Measurements from ENCODE around the gene MARK3. TPM values are rescaled to one million over a fixed set of nuclear protein-coding genes. Genes with fewer than 3 reads are reported as not detected.

The MARK3 gene
- total RNA-seq, 1 donor from 2014 or later, result 90.6 TPM

GRCh38 chr14:103499709-103500108 lies 114.5 kb downstream of the MARK3 start:
- DNase-seq (ENCODE audit: low spot score), result no peak
- peaks cover 31% of the 10 kb centered on the region for H3K36me3 Mint-ChIP-seq (ENCODE audit: low read depth)
- H3K4me1 Mint-ChIP-seq (ENCODE audit: low read depth), result peaks cover 9% of the 10 kb centered on the region
- no peaks in the 10 kb centered on the region for H3K27me3 Mint-ChIP-seq (ENCODE audit: insufficient read depth)
- no peak overlapping the region for H3K27ac Mint-ChIP-seq
- intact Hi-C loops (cut with micrococcal nuclease), result loop anchor here (1.0 to 5.0 kb wide), 2 partner anchors 47 to 162 kb away; no protein-coding TSS in a partner anchor
- no peaks in the 10 kb centered on the region for H3K9me3 Mint-ChIP-seq
- H3K4me3 Mint-ChIP-seq, result no peak overlapping the region

GRCh38 chr14:103500148-103500990 lies 115.2 kb downstream of the MARK3 start:
- H3K27ac Mint-ChIP-seq, result peak overlapping the region; percentile 16
- H3K4me1 Mint-ChIP-seq (ENCODE audit: low read depth), result peaks cover 9% of the 10 kb centered on the region
- H3K36me3 Mint-ChIP-seq (ENCODE audit: low read depth), result peaks cover 27% of the 10 kb centered on the region
- no peak overlapping the region for H3K4me3 Mint-ChIP-seq
- intact Hi-C loops (cut with micrococcal nuclease), result loop anchor here (1.0 to 5.0 kb wide), 2 partner anchors 46 to 163 kb away; no protein-coding TSS in a partner anchor
- no peaks in the 10 kb centered on the region for H3K27me3 Mint-ChIP-seq (ENCODE audit: insufficient read depth)
- no peaks in the 10 kb centered on the region for H3K9me3 Mint-ChIP-seq
- DNase-seq (ENCODE audit: low spot score), result peak; percentile 57

- Mint-ChIP-seq H3K36me3 (ENCODE audit: low read depth) (peaks cover 27% of the 10 kb centered on the region), H3K4me3 (no peak overlapping the region), H3K27me3 (ENCODE audit: insufficient read depth) (no peaks in the 10 kb centered on the region), H3K27ac (no peak overlapping the region), H3K9me3 (no peaks in the 10 kb centered on the region), H3K4me1 (ENCODE audit: low read depth) (peaks cover 9% of the 10 kb centered on the region)
- no peak for DNase-seq (ENCODE audit: low spot score)
- intact Hi-C loops (cut with micrococcal nuclease), result loop anchor here (5.0 kb wide), 1 partner anchor 164 kb away; no protein-coding TSS in a partner anchor
These were observed 116.0 kb downstream of the MARK3 start for GRCh38 chr14:103501041-103501870.

- Mint-ChIP-seq H3K36me3 (ENCODE audit: low read depth) (peaks cover 29% of the 10 kb centered on the region), H3K4me1 (ENCODE audit: low read depth) (peaks cover 9% of the 10 kb centered on the region), H3K4me3 (no peak overlapping the region), H3K27me3 (ENCODE audit: insufficient read depth) (no peaks in the 10 kb centered on the region), H3K27ac (no peak overlapping the region), H3K9me3 (no peaks in the 10 kb centered on the region)
- intact Hi-C loops (cut with micrococcal nuclease), result loop anchor here (5.0 kb wide), 1 partner anchor 165 kb away; no protein-coding TSS in a partner anchor
- DNase-seq (ENCODE audit: low spot score), result no peak
These were observed 116.9 kb downstream of the MARK3 start for GRCh38 chr14:103501921-103502669.

- Mint-ChIP-seq H3K27me3 (ENCODE audit: insufficient read depth) (no peaks in the 10 kb centered on the region), H3K9me3 (no peaks in the 10 kb centered on the region), H3K4me3 (no peak overlapping the region), H3K36me3 (ENCODE audit: low read depth) (peaks cover 26% of the 10 kb centered on the region), H3K27ac (no peak overlapping the region), H3K4me1 (ENCODE audit: low read depth) (peaks cover 9% of the 10 kb centered on the region)
- intact Hi-C loops (cut with micrococcal nuclease), result loop anchor here (5.0 kb wide), 1 partner anchor 166 kb away; no protein-coding TSS in a partner anchor
- no peak for DNase-seq (ENCODE audit: low spot score)
These were observed 117.7 kb downstream of the MARK3 start for GRCh38 chr14:103502877-103503276.

GRCh38 chr14:103503296-103503695 lies 118.1 kb downstream of the MARK3 start:
- Mint-ChIP-seq H3K4me3 (no peak overlapping the region), H3K27me3 (ENCODE audit: insufficient read depth) (no peaks in the 10 kb centered on the region), H3K27ac (peak overlapping the region; percentile 53), H3K9me3 (no peaks in the 10 kb centered on the region), H3K36me3 (ENCODE audit: low read depth) (peaks cover 26% of the 10 kb centered on the region), H3K4me1 (ENCODE audit: low read depth) (peaks cover 9% of the 10 kb centered on the region)
- DNase-seq (ENCODE audit: low spot score), result no peak
- intact Hi-C loops (cut with micrococcal nuclease), result loop anchor here (5.0 kb wide), 1 partner anchor 166 kb away; no protein-coding TSS in a partner anchor

- Mint-ChIP-seq H3K27ac (no peak overlapping the region), H3K4me1 (ENCODE audit: low read depth) (peaks cover 4% of the 10 kb centered on the region), H3K9me3 (no peaks in the 10 kb centered on the region), H3K36me3 (ENCODE audit: low read depth) (peaks cover 30% of the 10 kb centered on the region), H3K4me3 (no peak overlapping the region), H3K27me3 (ENCODE audit: insufficient read depth) (no peaks in the 10 kb centered on the region)
- no peak for DNase-seq (ENCODE audit: low spot score)
- intact Hi-C loops (cut with micrococcal nuclease), result loop anchor here (5.0 kb wide), 1 partner anchor 168 kb away; no protein-coding TSS in a partner anchor
These were observed 119.9 kb downstream of the MARK3 start for GRCh38 chr14:103504991-103505565.

- intact Hi-C loops (cut with micrococcal nuclease), result no loop called here
- no peaks in the 10 kb centered on the region for H3K4me1 Mint-ChIP-seq (ENCODE audit: low read depth)
These were observed 122.5 kb downstream of the MARK3 start for GRCh38 chr14:103507751-103508150.

GRCh38 chr14:103508521-103509329 lies 123.5 kb downstream of the MARK3 start:
- intact Hi-C loops (cut with micrococcal nuclease), result no loop called here
- Mint-ChIP-seq H3K27me3 (ENCODE audit: insufficient read depth) (no peaks in the 10 kb centered on the region), H3K4me1 (ENCODE audit: low read depth) (no peaks in the 10 kb centered on the region), H3K27ac (no peak overlapping the region), H3K9me3 (no peaks in the 10 kb centered on the region), H3K4me3 (no peak overlapping the region), H3K36me3 (ENCODE audit: low read depth) (peaks cover 19% of the 10 kb centered on the region)
- no peak for DNase-seq (ENCODE audit: low spot score)

More at GRCh38 chr14:103507751-103508150, 122.5 kb downstream of the MARK3 start:
- peaks cover 26% of the 10 kb centered on the region for H3K36me3 Mint-ChIP-seq (ENCODE audit: low read depth)
- no peak for DNase-seq (ENCODE audit: low spot score)
- no peak overlapping the region for H3K4me3 Mint-ChIP-seq
- no peaks in the 10 kb centered on the region for H3K9me3 Mint-ChIP-seq
- no peak overlapping the region for H3K27ac Mint-ChIP-seq
- no peaks in the 10 kb centered on the region for H3K27me3 Mint-ChIP-seq (ENCODE audit: insufficient read depth)

- no peaks in the 10 kb centered on the region for H3K9me3 Mint-ChIP-seq
- no peak overlapping the region for H3K4me3 Mint-ChIP-seq
- no peaks in the 10 kb centered on the region for H3K27me3 Mint-ChIP-seq (ENCODE audit: insufficient read depth)
- H3K27ac Mint-ChIP-seq, result no peak overlapping the region
- DNase-seq (ENCODE audit: low spot score), result no peak
- intact Hi-C loops (cut with micrococcal nuclease), result no loop called here
- H3K36me3 Mint-ChIP-seq (ENCODE audit: low read depth), result peaks cover 15% of the 10 kb centered on the region
- no peaks in the 10 kb centered on the region for H3K4me1 Mint-ChIP-seq (ENCODE audit: low read depth)
These were observed 124.9 kb downstream of the MARK3 start for GRCh38 chr14:103509864-103510723.
